SJSA1 (cell line): ENCODE measurements around the gene CX3CL1. TPM values are rescaled to one million over a fixed set of nuclear protein-coding genes. Genes with fewer than 3 reads are reported as not detected.

Source experiments
- DNase-seq, 2 experiments: peaks; one replicate each; pipeline ENCODE4 v3.0.0-alpha.2; 2015 to 2020; ENCODE audit warnings: low spot score in 2 of 2, low read depth in 1 of 2
- H3K27ac ChIP-seq: fragments of 250-450 bp; sonication (Bioruptor Pico); 2 replicates; pipeline ENCODE4 v1.5.1; 2020; ENCODE audit warnings: mild to moderate bottlenecking, moderate library complexity
- H3K27me3 ChIP-seq: fragments of 250-450 bp; sonication (Bioruptor Pico); replicated peaks from 2 replicates; pipeline ENCODE4 v1.5.1; 2020; ENCODE audit warnings: mild to moderate bottlenecking, moderate library complexity
- H3K36me3 ChIP-seq: fragments of 250-450 bp; sonication (Bioruptor Pico); 2 replicates; pipeline ENCODE4 v1.5.1; 2020; ENCODE audit warnings: mild to moderate bottlenecking
- H3K4me1 ChIP-seq: fragments of 250-450 bp; sonication (Bioruptor Pico); replicated peaks from 2 replicates; pipeline ENCODE4 v1.6.1; 2021; ENCODE audit warnings: mild to moderate bottlenecking
- H3K4me3 ChIP-seq: fragments of 250-450 bp; sonication (Bioruptor Pico); 2 replicates; pipeline ENCODE4 v1.5.1; 2020; ENCODE audit warnings: mild to moderate bottlenecking
- H3K9me3 ChIP-seq: fragments of 250-450 bp; sonication (Bioruptor Pico); replicated peaks from 2 replicates; pipeline ENCODE4 v1.5.1; 2020; ENCODE audit warnings: mild to moderate bottlenecking
- total RNA-seq: library from RNA; depleted of rRNA; stranded (reverse); fragments of >200 nt; shearing (Covaris generic); gene quantifications from 2 replicates; pipeline ENCODE4 v1.2.3, GENCODE V29; 2014

Gene CX3CL1
- total RNA-seq, 1 experiment from 2014 or later: 0.18 TPM

GRCh38 chr16:57411362-57411976 is 39.2 kb downstream of the CX3CL1 start:
- H3K4me1 ChIP-seq: peaks cover 1% of the 10 kb centered on the region
- H3K9me3 ChIP-seq: no peaks in the 10 kb centered on the region
- no peak for DNase-seq
- no peaks in the 10 kb centered on the region for H3K36me3 ChIP-seq
- H3K27me3 ChIP-seq: no peaks in the 10 kb centered on the region
- H3K4me3 ChIP-seq: no peak overlapping the region
- no peak overlapping the region for H3K27ac ChIP-seq

DNA sequence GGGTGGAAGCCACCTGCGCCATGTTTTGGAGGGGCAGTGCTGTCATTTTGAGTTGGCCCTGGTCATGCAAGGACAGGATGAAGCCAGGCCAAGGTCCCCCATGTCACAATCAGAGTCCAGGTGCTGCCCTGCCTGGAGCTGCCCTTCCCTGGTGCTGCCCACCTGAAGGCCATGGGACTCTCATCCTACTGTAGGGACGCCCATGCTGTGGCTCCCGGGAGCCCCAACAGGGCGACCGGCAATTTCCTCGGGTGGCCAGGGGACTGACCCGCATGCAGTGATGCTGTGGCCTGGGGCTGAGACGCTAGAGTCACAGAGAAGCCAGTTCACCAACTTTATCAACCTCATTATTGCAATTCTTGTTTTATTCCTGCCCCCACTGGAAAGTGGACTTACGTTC is 40.3 kb downstream of the CX3CL1 start:
- H3K27me3 ChIP-seq: no peaks in the 10 kb centered on the region

GRCh38 chr16:57413301-57413730 is 41.0 kb downstream of the CX3CL1 start:
- DNase-seq: no peak
- H3K4me3 ChIP-seq: no peak overlapping the region

More for the DNA sequence above, 40.3 kb downstream of the CX3CL1 start:
- Histone ChIP-seq H3K9me3 (no peaks in the 10 kb centered on the region), H3K4me1 (peaks cover 13% of the 10 kb centered on the region), H3K27ac (no peak overlapping the region), H3K4me3 (no peak overlapping the region), H3K36me3 (no peaks in the 10 kb centered on the region)
- DNase-seq: no peak

DNA sequence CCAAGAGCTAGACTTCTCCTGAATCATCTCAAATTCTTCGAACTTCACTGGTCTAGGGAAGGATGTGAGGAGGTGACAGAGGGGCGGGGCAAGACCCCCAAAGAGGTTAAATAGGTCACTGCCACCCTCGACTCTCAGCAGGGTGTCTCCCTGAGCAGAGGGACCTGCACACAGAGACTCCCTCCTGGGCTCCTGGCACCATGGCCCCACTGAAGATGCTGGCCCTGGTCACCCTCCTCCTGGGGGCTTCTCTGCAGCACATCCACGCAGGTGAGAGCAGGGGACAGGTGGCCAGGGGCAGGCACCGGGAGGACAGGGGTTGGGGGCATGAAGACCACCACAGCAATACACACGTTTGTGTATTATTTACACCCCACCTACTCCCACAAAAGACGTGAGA is 41.4 kb downstream of the CX3CL1 start:
- no peak overlapping the region for H3K27ac ChIP-seq
- H3K27me3 ChIP-seq: no peaks in the 10 kb centered on the region
- H3K4me1 ChIP-seq: peaks cover 21% of the 10 kb centered on the region
- H3K36me3 ChIP-seq: no peaks in the 10 kb centered on the region
- no peak overlapping the region for H3K4me3 ChIP-seq
- H3K9me3 ChIP-seq: no peaks in the 10 kb centered on the region
- DNase-seq: no peak

More at GRCh38 chr16:57413301-57413730, 41.0 kb downstream of the CX3CL1 start:
- H3K27me3 ChIP-seq: no peaks in the 10 kb centered on the region
- peaks cover 17% of the 10 kb centered on the region for H3K4me1 ChIP-seq
- no peaks in the 10 kb centered on the region for H3K9me3 ChIP-seq
- no peak overlapping the region for H3K27ac ChIP-seq
- H3K36me3 ChIP-seq: no peaks in the 10 kb centered on the region

- H3K36me3 ChIP-seq: no peaks in the 10 kb centered on the region
- H3K27me3 ChIP-seq: no peaks in the 10 kb centered on the region
- H3K4me1 ChIP-seq: peaks cover 32% of the 10 kb centered on the region
- DNase-seq: no peak
- H3K27ac ChIP-seq: no peak overlapping the region
- H3K9me3 ChIP-seq: no peaks in the 10 kb centered on the region
- no peak overlapping the region for H3K4me3 ChIP-seq
Observed at GRCh38 chr16:57416084-57416483, 43.8 kb downstream of the CX3CL1 start.

DNA sequence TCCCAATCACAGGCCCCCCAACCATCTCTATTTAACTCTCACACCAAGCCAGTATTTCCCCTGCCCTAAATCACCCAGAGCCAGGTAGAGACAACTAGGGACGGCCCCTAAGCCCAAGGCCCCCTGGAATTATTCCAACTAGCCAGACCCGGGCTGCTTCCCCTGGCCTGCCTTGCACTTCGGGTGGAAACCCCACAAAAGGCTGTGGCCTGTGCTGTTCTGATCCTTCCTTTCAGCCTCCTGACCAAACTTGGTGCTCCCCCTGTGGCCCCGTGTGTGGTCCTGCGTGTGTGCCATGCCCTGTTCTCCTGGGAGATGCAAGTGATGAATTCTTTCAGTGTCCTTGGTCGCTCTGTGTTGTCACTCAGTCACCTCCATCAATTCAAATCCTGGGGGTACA is 47.2 kb downstream of the CX3CL1 start:
- peaks cover 43% of the 10 kb centered on the region for H3K4me1 ChIP-seq
- no peaks in the 10 kb centered on the region for H3K27me3 ChIP-seq
- H3K4me3 ChIP-seq: no peak overlapping the region
- DNase-seq: peak in 1 of 2 experiments; percentile 22
- H3K27ac ChIP-seq: no peak overlapping the region
- H3K9me3 ChIP-seq: no peaks in the 10 kb centered on the region
- H3K36me3 ChIP-seq: no peaks in the 10 kb centered on the region

- no peaks in the 10 kb centered on the region for H3K27me3 ChIP-seq
- no peak overlapping the region for H3K4me3 ChIP-seq
- peak; percentile 70 to 75 for DNase-seq
Observed at GRCh38 chr16:57422026-57422944, 50.0 kb downstream of the CX3CL1 start.

DNA sequence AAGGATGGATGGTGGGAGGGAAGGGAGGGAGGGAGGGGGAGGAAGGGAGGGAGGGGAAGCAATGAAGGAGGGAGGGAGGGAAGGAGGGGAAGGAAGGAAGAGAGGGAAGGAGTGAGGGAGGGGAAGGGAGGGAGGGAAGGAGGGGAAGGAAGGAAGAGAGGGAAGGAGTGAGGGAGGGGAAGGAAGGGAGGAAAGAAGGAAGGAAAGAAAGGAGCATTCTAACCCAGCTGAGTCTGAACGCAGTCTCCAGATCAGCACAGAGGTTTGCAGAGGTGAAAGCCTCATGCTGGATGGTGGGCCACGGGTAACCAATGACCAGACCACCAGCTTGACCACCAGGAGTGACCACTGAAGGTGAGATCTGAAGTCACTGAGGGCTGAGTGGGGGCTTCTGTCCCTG is 50.9 kb downstream of the CX3CL1 start:
- no peaks in the 10 kb centered on the region for H3K27me3 ChIP-seq
- no peaks in the 10 kb centered on the region for H3K9me3 ChIP-seq
- DNase-seq: no peak
- peaks cover 9% of the 10 kb centered on the region for H3K36me3 ChIP-seq
- H3K4me3 ChIP-seq: no peak overlapping the region
- no peak overlapping the region for H3K27ac ChIP-seq
- peaks cover 26% of the 10 kb centered on the region for H3K4me1 ChIP-seq

More at GRCh38 chr16:57422026-57422944, 50.0 kb downstream of the CX3CL1 start:
- no peaks in the 10 kb centered on the region for H3K9me3 ChIP-seq
- no peak overlapping the region for H3K27ac ChIP-seq
- H3K36me3 ChIP-seq: peaks cover 2% of the 10 kb centered on the region
- H3K4me1 ChIP-seq: peaks cover 33% of the 10 kb centered on the region

DNA sequence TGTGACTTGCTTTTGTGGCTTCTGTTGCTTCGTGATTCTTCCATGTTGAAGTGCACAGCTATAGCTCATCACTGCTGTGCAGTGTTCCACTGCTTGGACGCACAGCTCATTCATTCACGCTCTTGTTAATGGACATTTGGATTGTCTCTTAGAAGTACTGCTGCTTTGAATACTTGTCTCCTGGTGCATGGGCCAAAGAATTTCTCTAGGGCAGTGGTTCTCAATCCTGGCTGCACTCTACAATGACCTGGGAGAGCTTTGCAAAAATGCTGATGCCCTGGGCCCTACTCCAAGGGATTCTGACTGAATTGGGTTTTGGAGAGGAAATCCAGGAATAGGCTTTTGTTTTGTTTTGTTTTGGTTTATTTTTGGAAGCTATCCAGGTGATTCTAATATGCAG is 52.3 kb downstream of the CX3CL1 start:
- Histone ChIP-seq H3K27ac (no peak overlapping the region), H3K4me3 (no peak overlapping the region), H3K36me3 (peaks cover 19% of the 10 kb centered on the region), H3K9me3 (no peaks in the 10 kb centered on the region), H3K4me1 (peaks cover 13% of the 10 kb centered on the region), H3K27me3 (no peaks in the 10 kb centered on the region)
- no peak for DNase-seq

DNA sequence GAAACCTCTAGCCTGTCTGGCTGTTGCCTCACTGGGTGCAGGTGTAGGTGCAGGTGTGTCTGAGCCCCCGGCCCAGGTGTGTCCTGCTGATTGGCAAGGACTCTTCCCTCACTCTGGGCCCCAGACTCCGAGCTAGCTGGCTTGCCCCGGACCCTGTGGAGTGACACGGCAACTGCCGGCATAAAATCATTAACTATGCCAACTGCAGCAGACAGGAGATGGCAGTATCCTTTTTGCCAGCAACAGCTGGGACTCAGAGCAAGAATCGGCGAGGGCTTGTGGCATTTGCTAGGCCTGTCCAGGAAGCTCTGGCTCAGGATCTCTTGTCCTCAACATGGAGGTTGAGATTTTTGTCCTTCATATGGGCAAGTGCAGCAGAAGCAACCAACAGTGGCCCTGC is 54.1 kb downstream of the CX3CL1 start:
- Histone ChIP-seq H3K36me3 (peaks cover 37% of the 10 kb centered on the region), H3K27ac (no peak overlapping the region), H3K4me1 (peaks cover 11% of the 10 kb centered on the region), H3K4me3 (no peak overlapping the region), H3K9me3 (no peaks in the 10 kb centered on the region), H3K27me3 (no peaks in the 10 kb centered on the region)
- no peak for DNase-seq

DNA sequence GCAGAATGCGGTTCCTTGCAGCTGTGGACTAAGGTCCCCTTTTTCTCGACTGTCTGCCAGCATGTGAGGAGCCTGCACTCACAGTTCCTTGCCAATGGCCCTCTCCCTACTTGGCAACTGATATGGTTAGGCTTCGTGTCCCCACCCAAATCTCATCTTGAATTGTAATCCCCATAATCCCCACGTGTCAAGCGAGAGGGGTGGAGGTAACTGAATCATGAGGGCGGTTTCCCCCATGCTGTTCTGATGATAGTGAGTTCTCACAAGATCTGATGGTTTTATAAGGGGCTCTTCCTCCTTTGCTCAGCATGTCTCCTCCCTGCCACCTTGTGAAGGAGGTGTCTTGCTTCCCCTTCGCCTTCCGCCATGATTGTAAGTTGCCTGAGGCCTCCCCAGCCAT is 55.0 kb downstream of the CX3CL1 start:
- Histone ChIP-seq H3K9me3 (no peaks in the 10 kb centered on the region), H3K27me3 (no peaks in the 10 kb centered on the region), H3K27ac (no peak overlapping the region), H3K36me3 (peaks cover 46% of the 10 kb centered on the region), H3K4me1 (peaks cover 4% of the 10 kb centered on the region), H3K4me3 (no peak overlapping the region)
- DNase-seq: no peak

DNA sequence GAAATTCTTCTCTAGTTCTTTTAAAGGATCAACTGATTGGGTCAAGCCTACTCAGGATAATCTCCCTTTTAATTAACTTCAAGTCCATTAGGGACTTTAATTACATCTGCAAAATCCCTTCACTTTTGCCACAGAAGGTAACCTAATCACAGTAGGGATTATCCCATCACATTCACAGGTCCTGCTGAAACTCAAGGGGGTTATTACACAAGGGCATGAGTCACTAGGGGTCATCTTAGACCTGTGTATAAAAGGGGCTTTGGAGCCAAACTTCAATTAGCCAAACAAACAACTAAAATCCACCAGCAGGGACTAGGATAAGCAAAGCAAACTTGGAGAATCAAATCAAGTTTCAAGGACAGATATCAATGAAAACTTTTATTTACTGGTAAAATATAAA is 55.5 kb downstream of the CX3CL1 start:
- no peak overlapping the region for H3K27ac ChIP-seq
- no peaks in the 10 kb centered on the region for H3K4me1 ChIP-seq
- no peaks in the 10 kb centered on the region for H3K27me3 ChIP-seq
- no peaks in the 10 kb centered on the region for H3K9me3 ChIP-seq
- peaks cover 51% of the 10 kb centered on the region for H3K36me3 ChIP-seq
- no peak overlapping the region for H3K4me3 ChIP-seq
- DNase-seq: no peak

- Histone ChIP-seq H3K36me3 (peaks cover 83% of the 10 kb centered on the region), H3K4me1 (no peaks in the 10 kb centered on the region), H3K27me3 (no peaks in the 10 kb centered on the region), H3K4me3 (no peak overlapping the region), H3K27ac (no peak overlapping the region), H3K9me3 (no peaks in the 10 kb centered on the region)
- no peak for DNase-seq
Observed at GRCh38 chr16:57430955-57431354, 58.7 kb downstream of the CX3CL1 start.

DNA sequence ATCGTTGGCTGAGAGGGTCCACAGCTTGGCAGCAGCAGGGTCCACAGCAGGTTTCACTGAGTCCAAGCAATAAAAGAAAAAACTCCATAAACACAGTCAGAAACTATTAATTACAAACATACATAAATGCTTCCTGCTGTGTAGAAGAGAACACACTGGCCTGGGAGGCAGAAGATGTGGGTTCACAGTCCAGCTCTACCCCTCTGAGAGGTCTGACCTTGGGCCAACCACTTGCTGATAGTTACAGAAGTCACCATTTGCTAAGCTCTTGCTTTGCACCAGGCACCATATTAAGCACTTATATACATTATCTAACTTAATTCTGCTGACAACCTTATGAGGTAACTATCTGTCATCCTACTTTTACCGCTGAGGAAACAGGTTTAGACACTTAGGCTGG is 60.2 kb downstream of the CX3CL1 start:
- Histone ChIP-seq H3K4me1 (no peaks in the 10 kb centered on the region), H3K4me3 (no peak overlapping the region), H3K27me3 (no peaks in the 10 kb centered on the region), H3K9me3 (no peaks in the 10 kb centered on the region), H3K36me3 (peaks cover 90% of the 10 kb centered on the region), H3K27ac (no peak overlapping the region)
- DNase-seq: no peak
